ENCODE measurements around the gene ZDHHC8. TPM values are rescaled to one million over a fixed set of nuclear protein-coding genes. Genes with fewer than 3 reads are reported as not detected.

ZDHHC8 gene
- total RNA-seq, 4 donors from 2014 or later = 26.0 to 64.2 (median 34.9) TPM

DNA sequence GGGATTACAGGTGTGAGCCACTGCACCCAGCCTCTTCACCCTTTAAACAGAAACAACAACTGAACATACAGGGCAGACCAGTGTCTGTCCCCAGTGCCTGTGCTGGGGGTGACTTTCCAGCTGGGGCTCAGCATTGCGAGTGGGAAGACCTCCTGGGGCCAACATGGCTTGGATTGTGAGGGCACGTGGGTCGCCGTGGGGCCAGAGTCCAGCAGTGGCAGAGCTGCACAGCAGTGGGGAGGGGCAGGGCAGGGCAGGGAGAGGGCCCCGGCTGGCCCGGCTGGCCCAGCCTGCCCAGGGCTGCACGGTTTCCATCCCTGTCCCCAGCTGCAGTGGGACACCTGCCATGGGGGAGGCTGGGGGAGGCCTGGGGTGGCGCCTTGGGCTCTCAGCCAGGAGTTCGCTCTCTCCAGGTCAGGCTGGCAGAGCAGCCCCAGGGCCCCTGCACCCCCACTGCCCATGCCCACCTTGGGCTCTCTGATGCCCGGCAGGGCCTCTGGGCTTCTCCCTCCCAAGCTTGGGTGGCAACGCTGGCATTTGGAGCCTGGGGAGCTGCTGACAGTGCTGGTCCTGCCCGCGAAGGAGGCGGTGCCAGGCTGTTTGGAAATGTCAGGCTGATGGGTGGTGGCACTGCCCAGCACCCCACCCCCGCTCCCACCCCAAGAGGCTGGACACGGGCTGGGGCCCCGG lies 49.7 kb downstream of the ZDHHC8 start:
- no peaks in the 10 kb centered on the region for H3K36me3 ChIP-seq
- TF ChIP-seq, protein P1, sequence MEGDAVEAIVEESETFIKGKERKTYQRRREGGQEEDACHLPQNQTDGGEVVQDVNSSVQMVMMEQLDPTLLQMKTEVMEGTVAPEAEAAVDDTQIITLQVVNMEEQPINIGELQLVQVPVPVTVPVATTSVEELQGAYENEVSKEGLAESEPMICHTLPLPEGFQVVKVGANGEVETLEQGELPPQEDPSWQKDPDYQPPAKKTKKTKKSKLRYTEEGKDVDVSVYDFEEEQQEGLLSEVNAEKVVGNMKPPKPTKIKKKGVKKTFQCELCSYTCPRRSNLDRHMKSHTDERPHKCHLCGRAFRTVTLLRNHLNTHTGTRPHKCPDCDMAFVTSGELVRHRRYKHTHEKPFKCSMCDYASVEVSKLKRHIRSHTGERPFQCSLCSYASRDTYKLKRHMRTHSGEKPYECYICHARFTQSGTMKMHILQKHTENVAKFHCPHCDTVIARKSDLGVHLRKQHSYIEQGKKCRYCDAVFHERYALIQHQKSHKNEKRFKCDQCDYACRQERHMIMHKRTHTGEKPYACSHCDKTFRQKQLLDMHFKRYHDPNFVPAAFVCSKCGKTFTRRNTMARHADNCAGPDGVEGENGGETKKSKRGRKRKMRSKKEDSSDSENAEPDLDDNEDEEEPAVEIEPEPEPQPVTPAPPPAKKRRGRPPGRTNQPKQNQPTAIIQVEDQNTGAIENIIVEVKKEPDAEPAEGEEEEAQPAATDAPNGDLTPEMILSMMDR (IDR thresholded peaks at IDR 0.05) = no peak
- H3K4me1 ChIP-seq = no peaks in the 10 kb centered on the region
- H3K27ac ChIP-seq = no peak overlapping the region
- 84% methylated on average over 3 of the region's 17 CpGs for whole genome bisulfite sequencing
- peaks cover 8% of the 10 kb centered on the region for H3K27me3 ChIP-seq
- no peaks in the 10 kb centered on the region for H3K9me3 ChIP-seq
- no peak overlapping the region for H3K4me3 ChIP-seq
- no peak for DNase-seq (ENCODE audit: low spot score in 2 of 2)

DNA sequence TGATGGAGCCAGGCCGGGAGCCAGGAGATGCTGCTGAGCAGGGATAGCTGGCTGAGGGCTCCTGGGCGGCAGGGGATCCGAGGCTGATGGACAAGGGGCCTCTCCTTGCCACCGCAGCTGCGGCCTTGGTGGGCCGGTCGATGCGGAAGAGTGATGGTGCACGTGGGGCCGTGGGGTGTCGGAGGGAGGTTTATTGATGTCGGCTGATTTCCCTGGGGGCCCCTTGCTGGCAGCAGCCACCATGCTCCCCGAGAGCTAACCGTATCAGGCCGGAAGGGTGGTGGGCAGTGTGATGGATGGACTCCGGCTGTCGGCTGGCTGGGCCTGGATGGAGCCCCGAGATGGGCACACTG lies 50.3 kb downstream of the ZDHHC8 start:
- TF ChIP-seq, protein P1 (IDR thresholded peaks at IDR 0.05) = no peak
- TF ChIP-seq EP300 (IDR thresholded peaks at IDR 0.05) = no peak
- no peak overlapping the region for H3K4me3 ChIP-seq
- H3K27me3 ChIP-seq = peaks cover 4% of the 10 kb centered on the region
- no peaks in the 10 kb centered on the region for H3K9me3 ChIP-seq
- no peaks in the 10 kb centered on the region for H3K36me3 ChIP-seq
- no peak overlapping the region for H3K27ac ChIP-seq
- H3K4me1 ChIP-seq = no peaks in the 10 kb centered on the region
- no peak for DNase-seq (ENCODE audit: low spot score in 2 of 2)
- 90% methylated on average over 18 of the region's 18 CpGs for WGBS

DNA sequence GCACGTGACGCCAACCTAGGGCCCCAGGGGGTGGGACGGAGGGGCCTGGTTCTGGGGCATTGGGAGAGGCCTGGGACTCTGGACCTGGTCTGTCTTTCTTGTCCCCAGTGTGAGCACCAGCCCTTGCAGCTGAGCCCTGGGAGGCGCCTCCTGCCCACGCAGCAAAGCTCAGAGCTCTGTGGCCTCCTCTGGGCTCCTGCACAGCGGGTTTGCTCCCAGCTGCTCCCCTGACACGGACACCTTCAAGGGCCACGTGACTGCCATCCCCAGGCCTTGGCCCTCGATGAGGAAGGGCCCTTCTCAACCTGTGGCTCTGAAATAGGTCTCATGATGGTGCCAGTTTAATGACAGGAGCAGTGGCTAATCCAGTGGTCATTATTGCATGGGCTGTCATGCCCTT lies 50.8 kb downstream of the ZDHHC8 start:
- Histone ChIP-seq H3K9me3 (no peaks in the 10 kb centered on the region), H3K4me1 (no peaks in the 10 kb centered on the region), H3K27ac (no peak overlapping the region), H3K4me3 (no peak overlapping the region), H3K27me3 (no peaks in the 10 kb centered on the region), H3K36me3 (no peaks in the 10 kb centered on the region)
- TF ChIP-seq, protein P1 (IDR thresholded peaks at IDR 0.05) = no peak
- TF ChIP-seq POLR2AphosphoS5 (IDR thresholded peaks at IDR 0.05) (no peak), POLR2A (IDR thresholded peaks at IDR 0.05) (no peak), EP300 (IDR thresholded peaks at IDR 0.05) (no peak)
- WGBS = no CpG with 5 or more reads among the region's 9 CpGs
- DNase-seq (ENCODE audit: low spot score in 2 of 2) = no peak

DNA sequence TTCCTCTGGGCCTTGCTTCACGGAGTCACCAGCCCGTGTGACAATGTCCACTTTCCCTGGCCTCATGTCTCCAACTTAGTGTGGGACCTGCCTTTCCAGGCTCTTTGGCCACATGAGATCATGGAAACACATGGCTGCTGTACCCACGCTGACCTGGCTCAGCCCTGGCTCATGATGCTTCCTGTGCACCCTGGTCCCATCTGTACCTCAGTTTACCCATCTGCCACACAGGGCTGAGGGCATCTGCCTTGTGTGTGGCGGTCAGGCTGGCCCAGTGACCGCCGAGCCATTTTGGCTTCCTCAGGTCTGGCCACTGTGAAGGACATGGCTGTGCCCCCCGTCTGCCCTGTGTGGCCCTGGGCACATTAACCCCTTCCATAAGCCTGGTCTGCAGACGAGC lies 51.5 kb downstream of the ZDHHC8 start:
- Histone ChIP-seq H3K36me3 (no peaks in the 10 kb centered on the region), H3K4me1 (no peaks in the 10 kb centered on the region), H3K27me3 (no peaks in the 10 kb centered on the region), H3K4me3 (no peak overlapping the region), H3K27ac (no peak overlapping the region), H3K9me3 (no peaks in the 10 kb centered on the region)
- TF ChIP-seq, protein P1 (IDR thresholded peaks at IDR 0.05) = no peak
- TF ChIP-seq POLR2AphosphoS5 (IDR thresholded peaks at IDR 0.05) (no peak), EP300 (IDR thresholded peaks at IDR 0.05) (no peak), POLR2A (IDR thresholded peaks at IDR 0.05) (no peak)
- 76% methylated on average over 3 of the region's 8 CpGs for WGBS
- DNase-seq (ENCODE audit: low spot score in 2 of 2) = no peak

DNA sequence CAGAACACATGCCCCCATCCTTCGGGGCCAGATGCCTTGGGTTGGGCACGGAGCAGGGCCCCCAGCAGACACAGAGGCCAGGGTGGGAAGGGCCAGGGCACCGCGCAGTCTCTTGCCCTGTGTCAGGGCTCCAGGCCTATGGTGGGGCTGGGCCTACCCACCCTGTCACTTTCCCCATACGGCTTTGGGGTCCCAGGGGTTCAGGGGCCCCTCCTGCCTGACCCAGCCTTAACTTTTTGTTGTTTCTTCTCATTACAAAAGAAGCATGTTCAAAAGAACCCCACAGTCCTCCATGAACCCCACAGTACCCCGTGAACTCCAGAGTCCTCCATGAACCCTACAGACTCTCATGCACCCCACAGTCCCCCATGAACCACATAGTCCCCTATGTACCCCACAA lies 52.2 kb downstream of the ZDHHC8 start:
- TF ChIP-seq, protein P1 (IDR thresholded peaks at IDR 0.05) = no peak
- no peak for TF ChIP-seq POLR2AphosphoS5 (IDR thresholded peaks at IDR 0.05)
- no peak for TF ChIP-seq POLR2A (IDR thresholded peaks at IDR 0.05)
- TF ChIP-seq EP300 (IDR thresholded peaks at IDR 0.05) = no peak
- no peaks in the 10 kb centered on the region for H3K9me3 ChIP-seq
- 88% methylated on average over 6 of the region's 6 CpGs for whole genome bisulfite sequencing
- H3K27ac ChIP-seq = no peak overlapping the region
- no peaks in the 10 kb centered on the region for H3K36me3 ChIP-seq
- no peaks in the 10 kb centered on the region for H3K27me3 ChIP-seq
- H3K4me1 ChIP-seq = no peaks in the 10 kb centered on the region
- no peak for DNase-seq (ENCODE audit: low spot score in 2 of 2)
- no peak overlapping the region for H3K4me3 ChIP-seq
